Esophagus muscularis mucosa (tissue), 4 donors: Measurements from ENCODE around the gene PPP1R16B. TPM values are rescaled to one million over a fixed set of nuclear protein-coding genes. Genes with fewer than 3 reads are reported as not detected.

ENCODE experiments used
- DNase-seq: peaks from one replicate; pipeline ENCODE4 v3.0.0-alpha.2; 2017; ENCODE audit errors: extremely low spot score
- H3K27ac ChIP-seq, 4 donors: fragments of 200-600 bp; sonication (generic); replicated peaks in 1 of 4; 1 replicate in 3 of 4; 2 replicates in 1 of 4; pipeline ENCODE4 v1.5.1; 2016 to 2019; ENCODE audit warnings: mild to moderate bottlenecking in 1 of 4
- H3K27me3 ChIP-seq, 4 donors: fragments of 200-600 bp; sonication (generic); one replicate each; pipeline versions ENCODE4 v1.5.1 to v1.6.0; 2016 to 2019
- H3K36me3 ChIP-seq, 4 donors: fragments of 200-600 bp; sonication (generic); one replicate each; pipeline ENCODE4 v1.5.1; 2016 to 2019
- H3K4me1 ChIP-seq, 4 donors: fragments of 200-600 bp; sonication (generic); one replicate each; pipeline ENCODE4 v1.5.1; 2016 to 2019
- H3K4me3 ChIP-seq, 4 donors: fragments of 200-600 bp; sonication (generic); 1 replicate in 2 of 4; 2 replicates in 2 of 4; pipeline ENCODE4 v1.5.1; 2016 to 2019; ENCODE audit warnings: mild to moderate bottlenecking in 4 of 4, moderate library complexity in 1 of 4
- H3K9me3 ChIP-seq, 4 donors: fragments of 200-600 bp; sonication (generic); 1 replicate in 3 of 4; 2 replicates in 1 of 4; pipeline ENCODE4 v1.5.1; 2016 to 2019
- CTCF ChIP-seq, 3 experiments: fragments of 200-600 bp in 2 of 3; fragments of 450-650 bp in 1 of 3; sonication (generic) in 2 of 3; IDR thresholded peaks; one replicate each; pipeline ENCODE4 v1.5.1; 2017 to 2019; ENCODE audit warnings: antibody characterized with exemption in 3 of 3, mild to moderate bottlenecking in 2 of 3, moderate library complexity in 1 of 3
- EP300 ChIP-seq: sonication (generic); formaldehyde crosslinking; IDR thresholded peaks from one replicate; pipeline ENCODE4 v1.6.1; 2017; ENCODE audit warnings: antibody characterized with exemption
- POLR2A ChIP-seq: fragments of 450-650 bp; IDR thresholded peaks from one replicate; pipeline ENCODE4 v1.6.1; 2017; ENCODE audit warnings: antibody characterized with exemption, moderate library complexity, mild to moderate bottlenecking, low read depth
- POLR2AphosphoS5 ChIP-seq, 2 donors: sonication (generic); formaldehyde crosslinking; IDR thresholded peaks; one replicate each; pipeline ENCODE4 v1.6.1; 2017; ENCODE audit warnings: antibody characterized with exemption in 2 of 2
- WGBS: methylation state at CpG from one replicate; pipeline ENCODE4 v1.1.5; 2018; 5-methylcytosine and 5-hydroxymethylcytosine counted together
- intact Hi-C: fragments of 100-400 bp; cut with DNase I; formaldehyde crosslinking; loops from one replicate; pipeline ENCODE4 v1.15.1; 2023
- total RNA-seq, 4 donors: library from RNA; depleted of rRNA; stranded (reverse); fragments of >200 nt; gene quantifications; one replicate each; pipeline versions ENCODE4 v1.1.0 to v1.2.1, GENCODE V29; 2016

Gene PPP1R16B
- total RNA-seq, 4 donors from 2014 or later, result 3.7 to 12.1 (median 6.8) TPM

GRCh38 chr20:38847840-38848239, 42.3 kb downstream of the PPP1R16B start:
- TF ChIP-seq CTCF (IDR thresholded peaks at IDR 0.05) (no peak), POLR2AphosphoS5 (IDR thresholded peaks at IDR 0.05) (no peak), POLR2A (no peak), EP300 (no peak)
- Histone ChIP-seq H3K4me1 (no peaks in the 10 kb centered on the region), H3K27me3 (peaks cover 0 to 6% (median 0%) of the 10 kb centered on the region in 4 donors), H3K27ac (no peak overlapping the region), H3K4me3 (no peak overlapping the region), H3K9me3 (no peaks in the 10 kb centered on the region), H3K36me3 (no peaks in the 10 kb centered on the region)
- WGBS, result 71% methylated on average over 1 of the region's 1 CpG
- intact Hi-C loops, result no loop called here
- no peak for DNase-seq

GRCh38 chr20:38853759-38854158, 48.3 kb downstream of the PPP1R16B start:
- H3K36me3 ChIP-seq, result no peaks in the 10 kb centered on the region
- H3K4me1 ChIP-seq, result no peaks in the 10 kb centered on the region
- intact Hi-C loops, result no loop called here
- H3K9me3 ChIP-seq, result no peaks in the 10 kb centered on the region
- TF ChIP-seq POLR2AphosphoS5 (IDR thresholded peaks at IDR 0.05) (no peak), CTCF (IDR thresholded peaks at IDR 0.05) (no peak), EP300 (no peak), POLR2A (no peak)
- no peaks in the 10 kb centered on the region for H3K27me3 ChIP-seq
- WGBS, result 91% methylated on average over 8 of the region's 8 CpGs
- H3K27ac ChIP-seq, result no peak overlapping the region
- no peak overlapping the region for H3K4me3 ChIP-seq
- DNase-seq, result no peak

- no peak for DNase-seq
- no peaks in the 10 kb centered on the region for H3K9me3 ChIP-seq
- H3K4me1 ChIP-seq, result no peaks in the 10 kb centered on the region
- TF ChIP-seq EP300, result no peak
- no peak for TF ChIP-seq CTCF (IDR thresholded peaks at IDR 0.05)
- no peak for TF ChIP-seq POLR2A
- TF ChIP-seq POLR2AphosphoS5 (IDR thresholded peaks at IDR 0.05), result no peak
- no peak overlapping the region for H3K4me3 ChIP-seq
- no peak overlapping the region for H3K27ac ChIP-seq
- no peaks in the 10 kb centered on the region for H3K27me3 ChIP-seq
- WGBS, result 81% methylated on average over 3 of the region's 3 CpGs
- intact Hi-C loops, result no loop called here
- no peaks in the 10 kb centered on the region for H3K36me3 ChIP-seq
Measured at GRCh38 chr20:38854654-38855066, 49.2 kb downstream of the PPP1R16B start.

- TF ChIP-seq CTCF (IDR thresholded peaks at IDR 0.05), result no peak
- no peak for TF ChIP-seq POLR2AphosphoS5 (IDR thresholded peaks at IDR 0.05)
- TF ChIP-seq EP300, result no peak
- TF ChIP-seq POLR2A, result no peak
- Histone ChIP-seq H3K27ac (no peak overlapping the region), H3K4me1 (no peaks in the 10 kb centered on the region), H3K36me3 (no peaks in the 10 kb centered on the region), H3K27me3 (peaks cover 0 to 2% (median 0%) of the 10 kb centered on the region in 4 donors), H3K9me3 (no peaks in the 10 kb centered on the region), H3K4me3 (no peak overlapping the region)
- WGBS, result 70% methylated on average over 5 of the region's 5 CpGs
- intact Hi-C loops, result no loop called here
- DNase-seq, result no peak
Measured at GRCh38 chr20:38855356-38855755, 49.9 kb downstream of the PPP1R16B start.

GRCh38 chr20:38856570-38856969, 51.1 kb downstream of the PPP1R16B start:
- Histone ChIP-seq H3K4me1 (no peaks in the 10 kb centered on the region), H3K4me3 (no peak overlapping the region), H3K27me3 (peaks cover 0 to 5% (median 0%) of the 10 kb centered on the region in 4 donors), H3K36me3 (no peaks in the 10 kb centered on the region), H3K9me3 (no peaks in the 10 kb centered on the region), H3K27ac (no peak overlapping the region)
- TF ChIP-seq EP300 (no peak), POLR2A (no peak), POLR2AphosphoS5 (IDR thresholded peaks at IDR 0.05) (no peak), CTCF (IDR thresholded peaks at IDR 0.05) (no peak)
- no peak for DNase-seq
- 92% methylated on average over 2 of the region's 2 CpGs for WGBS
- intact Hi-C loops, result no loop called here
